OCI-LY7 (cell line): ENCODE results near the gene CTSC. TPM values are rescaled to one million over a fixed set of nuclear protein-coding genes. Genes with fewer than 3 reads are reported as not detected.

Experiments
- BruUV-seq: library from RNA; stranded (reverse); fragments of 400-500 nt; replicated peaks from 2 replicates; lab custom pipeline; 2021; lab: Mats Ljungman, UMichigan
- CTCF ChIA-PET: fragments of 300-600 bp; sonication (Branson Sonifier 250); formaldehyde crosslinking; loops from one replicate; lab custom pipeline; 2022; ENCODE audit warnings: antibody characterized with exemption; ENCODE audit not compliant: unreplicated experiment; lab: Charles Lee
- POLR2A ChIA-PET: fragments of 300-600 bp; sonication (Branson Sonifier 250); formaldehyde crosslinking; loops from one replicate; lab custom pipeline; 2022; ENCODE audit warnings: antibody characterized with exemption; lab: Charles Lee
- DNase-seq: peaks from one replicate; pipeline ENCODE4 v3.0.0-alpha.2; 2015; ENCODE audit warnings: low spot score
- H2AFZ ChIP-seq: fragments of 200-600 bp; sonication (generic), shearing (Covaris generic); 2 replicates; pipeline ENCODE4 v1.6.1; 2014; ENCODE audit warnings: mild to moderate bottlenecking, antibody characterized with exemption, low read length, moderate library complexity
- H3K27ac ChIP-seq: fragments of 200-600 bp; sonication (generic); 2 replicates; pipeline ENCODE4 v1.5.1; 2014; ENCODE audit warnings: mixed run types, low read depth, mild to moderate bottlenecking, moderate library complexity, low read length, inconsistent platforms; ENCODE audit not compliant: poor library complexity, severe bottlenecking
- H3K36me3 ChIP-seq: fragments of 200-600 bp; sonication (generic); 2 replicates; pipeline ENCODE4 v1.6.1; 2014; ENCODE audit warnings: mild to moderate bottlenecking, antibody characterized with exemption, low read length, moderate library complexity, mixed read lengths; ENCODE audit not compliant: insufficient read depth
- H3K4me1 ChIP-seq: fragments of 200-600 bp; sonication (generic); 2 replicates; pipeline ENCODE4 v1.5.1; 2014; ENCODE audit warnings: mild to moderate bottlenecking, low read length; ENCODE audit not compliant: insufficient read depth, poor library complexity, severe bottlenecking
- H3K4me2 ChIP-seq: fragments of 200-600 bp; sonication (generic); 2 replicates; pipeline ENCODE4 v1.6.1; 2014; ENCODE audit warnings: mild to moderate bottlenecking, low read length
- H3K4me3 ChIP-seq: fragments of 200-600 bp; sonication (generic); 2 replicates; pipeline ENCODE4 v1.5.1; 2014; ENCODE audit warnings: mild to moderate bottlenecking, low read depth, low read length; ENCODE audit not compliant: poor library complexity, severe bottlenecking
- H3K79me2 ChIP-seq: fragments of 200-600 bp; sonication (generic); 2 replicates; pipeline ENCODE4 v1.6.1; 2016; ENCODE audit warnings: low read depth, mild to moderate bottlenecking, low read length, moderate library complexity, mixed read lengths; ENCODE audit not compliant: insufficient read depth
- H3K9me2 ChIP-seq: fragments of 200-600 bp; sonication (generic); 2 replicates; pipeline ENCODE4 v1.6.1; 2016; ENCODE audit warnings: mild to moderate bottlenecking, low read length, mixed read lengths; ENCODE audit not compliant: insufficient read depth
- H3K9me3 ChIP-seq: fragments of 200-600 bp; sonication (generic); 2 replicates; pipeline ENCODE4 v1.6.1; 2014; ENCODE audit warnings: mild to moderate bottlenecking, mixed run types, low read length, mixed read lengths
- H4K20me1 ChIP-seq: fragments of 200-600 bp; sonication (generic); 2 replicates; pipeline ENCODE4 v1.6.1; 2014; ENCODE audit warnings: mild to moderate bottlenecking, antibody characterized with exemption, low read length, moderate library complexity, mixed read lengths; ENCODE audit not compliant: insufficient read depth
- CTCF ChIP-seq: fragments of 200-600 bp; sonication (generic); conservative IDR thresholded peaks from 2 replicates; pipeline ENCODE4 v1.5.1; 2014; ENCODE audit warnings: mild to moderate bottlenecking, antibody characterized with exemption, low read length, moderate library complexity, mixed read lengths
- EZH2phosphoT487 ChIP-seq: fragments of 200-600 bp; sonication (generic); IDR thresholded peaks from 2 replicates; pipeline ENCODE4 v1.6.1; 2018; ENCODE audit warnings: low read depth, borderline replicate concordance, mild to moderate bottlenecking, mixed run types, antibody characterized with exemption, low read length, moderate library complexity, mixed read lengths
- intact Hi-C: fragments of 100-400 bp; cut with micrococcal nuclease; formaldehyde crosslinking; loops from one replicate; pipeline ENCODE4 v1.10.0; 2022; ENCODE audit not compliant: unreplicated experiment
- total RNA-seq, 2 experiments: library from RNA; depleted of rRNA in 1 of 2; stranded (reverse); fragments of >200 nt in 1 of 2; shearing (Covaris generic) in 1 of 2; gene quantifications; 2 replicates each; pipeline ENCODE4 v1.2.3, GENCODE V29; 2014 to 2022

Gene CTSC
- total RNA-seq, 2 experiments from 2014 or later, result 60.5 to 90.3 TPM

- Histone ChIP-seq H3K27ac (no peak overlapping the region), H3K4me1 (no peaks in the 10 kb centered on the region), H4K20me1 (no peaks in the 10 kb centered on the region), H2AFZ (no peak overlapping the region), H3K36me3 (peaks cover 91% of the 10 kb centered on the region), H3K9me2 (no peaks in the 10 kb centered on the region), H3K4me2 (no peak overlapping the region), H3K9me3 (no peaks in the 10 kb centered on the region), H3K4me3 (no peak overlapping the region), H3K79me2 (no peaks in the 10 kb centered on the region)
- ChIA-PET POLR2A (interaction anchor here (1.0 kb wide), 1 partner anchor 10 kb away, joined by 6 read pairs; no protein-coding TSS in a partner anchor), CTCF (no interaction called here)
- intact Hi-C loops, result no loop called here
- no peak for DNase-seq
- no peak for TF ChIP-seq CTCF
- no peak for TF ChIP-seq EZH2phosphoT487
- no TSS peak for BruUV-seq
These were observed 32.1 kb downstream of the CTSC start for GRCh38 chr11:88305430-88305829.

- H3K9me2 ChIP-seq, result no peaks in the 10 kb centered on the region
- no peaks in the 10 kb centered on the region for H4K20me1 ChIP-seq
- H3K79me2 ChIP-seq, result no peaks in the 10 kb centered on the region
- ChIA-PET CTCF (no interaction called here), POLR2A (no interaction called here)
- no peak overlapping the region for H2AFZ ChIP-seq
- intact Hi-C loops, result no loop called here
- peaks cover 94% of the 10 kb centered on the region for H3K36me3 ChIP-seq
- no peak overlapping the region for H3K27ac ChIP-seq
- no peaks in the 10 kb centered on the region for H3K9me3 ChIP-seq
- no peak overlapping the region for H3K4me2 ChIP-seq
- no peak for DNase-seq
- TF ChIP-seq CTCF, result no peak
- no peak for TF ChIP-seq EZH2phosphoT487
- no peak overlapping the region for H3K4me3 ChIP-seq
- H3K4me1 ChIP-seq, result no peaks in the 10 kb centered on the region
- no TSS peak for BruUV-seq
These were observed 33.2 kb downstream of the CTSC start for GRCh38 chr11:88304352-88304751.

DNA sequence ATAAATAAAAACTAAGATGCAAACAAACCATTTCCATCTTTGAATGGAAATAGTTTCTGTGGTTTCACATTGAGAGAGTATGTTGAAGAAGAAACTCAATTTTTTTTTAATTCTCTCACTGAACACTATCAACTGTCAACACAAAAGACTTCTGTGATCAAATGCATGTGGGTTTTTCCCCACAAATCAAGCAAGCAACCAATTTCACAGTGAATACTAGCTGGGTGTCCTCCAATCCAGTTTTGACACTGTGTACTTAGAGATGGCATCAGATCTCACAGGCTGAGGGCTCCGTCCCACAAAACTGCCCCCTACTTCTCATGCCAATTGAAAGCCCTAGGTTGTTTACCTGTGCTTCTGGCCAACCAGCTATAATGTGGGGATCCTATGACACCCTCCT is 34.5 kb downstream of the CTSC start:
- Histone ChIP-seq H3K4me2 (no peak overlapping the region), H3K9me3 (no peaks in the 10 kb centered on the region), H3K4me3 (no peak overlapping the region), H3K4me1 (no peaks in the 10 kb centered on the region), H2AFZ (no peak overlapping the region), H3K27ac (no peak overlapping the region), H3K79me2 (no peaks in the 10 kb centered on the region), H3K36me3 (peaks cover 95% of the 10 kb centered on the region), H3K9me2 (no peaks in the 10 kb centered on the region), H4K20me1 (no peaks in the 10 kb centered on the region)
- intact Hi-C loops, result no loop called here
- POLR2A ChIA-PET, result no interaction called here
- CTCF ChIA-PET, result interaction anchor here (1.0 kb wide), 1 partner anchor 24 kb away, joined by 3 read pairs; no protein-coding TSS in a partner anchor
- DNase-seq, result no peak
- TF ChIP-seq CTCF, result no peak
- no peak for TF ChIP-seq EZH2phosphoT487
- BruUV-seq, result no TSS peak
